Measurements from ENCODE around the gene SIRT2. TPM values are rescaled to one million over a fixed set of nuclear protein-coding genes. Genes with fewer than 3 reads are reported as not detected.

The SIRT2 gene
- 25.5 and 26.1 TPM in 2 replicates for polyA plus RNA-seq (2013)

- Histone ChIP-seq H2BK12ac (ENCODE audit: low read length) (no peak within 1 kb of the TSS), H3K4me1 (ENCODE audit: control insufficient read depth in 1 of 2, insufficient read depth in 2 of 2, low read length in 2 of 2) (peaks cover 0 to 7% of the 10 kb centered on the region in 2 experiments), H3K79me2 (ENCODE audit: control insufficient read depth, insufficient read depth, low read length, poor library complexity) (peaks cover 2% of the 10 kb centered on the region), H3K9me3 (ENCODE audit: insufficient read depth, low read depth, low read length) (peaks cover 2% of the 10 kb centered on the region), H3K27me3 (ENCODE audit: insufficient read depth, low read length) (no peaks in the 10 kb centered on the region), H4K91ac (ENCODE audit: low read depth, low read length) (peak within 1 kb of the TSS; percentile 71), H2AK5ac (ENCODE audit: low read length) (no peak within 1 kb of the TSS), H2BK120ac (ENCODE audit: insufficient read depth, low read length, poor library complexity) (peak within 1 kb of the TSS; percentile 84), H3K27ac (ENCODE audit: low read depth, low read length) (peak within 1 kb of the TSS; percentile 53), H4K8ac (ENCODE audit: low read depth, low read length) (peak within 1 kb of the TSS; percentile 92), H2BK5ac (ENCODE audit: low read depth, low read length, poor library complexity) (peak within 1 kb of the TSS; percentile 58), H3K4me2 (ENCODE audit: low read length) (peak within 1 kb of the TSS; percentile 95), H3K4me3 (ENCODE audit: low read depth, low read length) (peak within 1 kb of the TSS; percentile 94), H2AFZ (ENCODE audit: insufficient read depth, low read length, poor library complexity) (peak within 1 kb of the TSS; percentile 85), H3K36me3 (ENCODE audit: control insufficient read depth in 1 of 2, insufficient read depth in 2 of 2, low read length in 2 of 2) (no peaks in the 10 kb centered on the region), H3K23ac (ENCODE audit: low read length) (no peak within 1 kb of the TSS), H4K12ac (ENCODE audit: low read depth, low read length) (peak within 1 kb of the TSS; percentile 67), H3K4ac (ENCODE audit: low read depth, low read length) (peak within 1 kb of the TSS; percentile 29), H3K18ac (ENCODE audit: low read length) (peak within 1 kb of the TSS; percentile 91), H3K9ac (ENCODE audit: low read length) (peak within 1 kb of the TSS; percentile 63), H3K79me1 (ENCODE audit: low read length) (peaks cover 2% of the 10 kb centered on the region), H3K14ac (ENCODE audit: low read length) (peak within 1 kb of the TSS; percentile 81)
- peak; percentile 98 for DNase-seq
- no CpG with 5 or more reads among the region's 64 CpGs for WGBS (ENCODE audit: extremely low coverage, insufficient coverage, insufficient read length)
These were observed at the start of gene SIRT2, which contains the start of gene NFKBIB for GRCh38 chr19:38899447-38900201. Gene SIRT2 (minus strand): TSS chr19:38899618. CDS start chr19:38899521, 97 bp downstream. Gene NFKBIB (plus strand): TSS chr19:38899969. CDS start chr19:38900033, 64 bp downstream.

GRCh38 chr19:38946229-38947010, 47.0 kb upstream of the SIRT2 start:
- Histone ChIP-seq H3K27me3 (ENCODE audit: insufficient read depth, low read length) (no peaks in the 10 kb centered on the region), H4K12ac (ENCODE audit: low read depth, low read length) (no peak overlapping the region), H3K79me2 (ENCODE audit: control insufficient read depth, insufficient read depth, low read length, poor library complexity) (no peaks in the 10 kb centered on the region), H3K27ac (ENCODE audit: low read depth, low read length) (no peak overlapping the region), H3K9ac (ENCODE audit: low read length) (no peak overlapping the region), H2AFZ (ENCODE audit: insufficient read depth, low read length, poor library complexity) (no peak overlapping the region), H3K36me3 (ENCODE audit: control insufficient read depth in 1 of 2, insufficient read depth in 2 of 2, low read length in 2 of 2) (peaks cover 0 to 4% of the 10 kb centered on the region in 2 experiments), H3K4ac (ENCODE audit: low read depth, low read length) (no peak overlapping the region), H3K9me3 (ENCODE audit: insufficient read depth, low read depth, low read length) (peaks cover 3% of the 10 kb centered on the region), H2AK5ac (ENCODE audit: low read length) (no peak overlapping the region), H3K79me1 (ENCODE audit: low read length) (no peaks in the 10 kb centered on the region), H2BK12ac (ENCODE audit: low read length) (no peak overlapping the region), H4K91ac (ENCODE audit: low read depth, low read length) (no peak overlapping the region), H3K4me1 (ENCODE audit: control insufficient read depth in 1 of 2, insufficient read depth in 2 of 2, low read length in 2 of 2) (peaks cover 0 to 5% of the 10 kb centered on the region in 2 experiments), H3K4me3 (ENCODE audit: low read depth, low read length) (no peak overlapping the region), H3K18ac (ENCODE audit: low read length) (no peak overlapping the region), H2BK5ac (ENCODE audit: low read depth, low read length, poor library complexity) (no peak overlapping the region), H3K23ac (ENCODE audit: low read length) (no peak overlapping the region), H3K4me2 (ENCODE audit: low read length) (no peak overlapping the region), H4K8ac (ENCODE audit: low read depth, low read length) (no peak overlapping the region), H2BK120ac (ENCODE audit: insufficient read depth, low read length, poor library complexity) (no peak overlapping the region), H3K14ac (ENCODE audit: low read length) (no peak overlapping the region)
- no CpG with 5 or more reads among the region's 11 CpGs for WGBS (ENCODE audit: extremely low coverage, insufficient coverage, insufficient read length)
- DNase-seq: no peak

GRCh38 chr19:38945562-38946228, 46.3 kb upstream of the SIRT2 start:
- H3K4me1 ChIP-seq (ENCODE audit: control insufficient read depth in 1 of 2, insufficient read depth in 2 of 2, low read length in 2 of 2): peaks cover 0 to 5% of the 10 kb centered on the region in 2 experiments
- no peaks in the 10 kb centered on the region for H3K79me1 ChIP-seq (ENCODE audit: low read length)
- no peak overlapping the region for H3K23ac ChIP-seq (ENCODE audit: low read length)
- H4K91ac ChIP-seq (ENCODE audit: low read depth, low read length): no peak overlapping the region
- no peak overlapping the region for H2BK120ac ChIP-seq (ENCODE audit: insufficient read depth, low read length, poor library complexity)
- no peak overlapping the region for H3K14ac ChIP-seq (ENCODE audit: low read length)
- no peak overlapping the region for H2AFZ ChIP-seq (ENCODE audit: insufficient read depth, low read length, poor library complexity)
- no peak overlapping the region for H3K18ac ChIP-seq (ENCODE audit: low read length)
- no peak overlapping the region for H2BK12ac ChIP-seq (ENCODE audit: low read length)
- no peak overlapping the region for H2BK5ac ChIP-seq (ENCODE audit: low read depth, low read length, poor library complexity)
- no peak overlapping the region for H3K4ac ChIP-seq (ENCODE audit: low read depth, low read length)
- no peak overlapping the region for H3K9ac ChIP-seq (ENCODE audit: low read length)
- H3K4me3 ChIP-seq (ENCODE audit: low read depth, low read length): no peak overlapping the region
- no CpG with 5 or more reads among the region's 3 CpGs for WGBS (ENCODE audit: extremely low coverage, insufficient coverage, insufficient read length)
- H3K4me2 ChIP-seq (ENCODE audit: low read length): no peak overlapping the region
- no peak overlapping the region for H4K12ac ChIP-seq (ENCODE audit: low read depth, low read length)
- H3K27ac ChIP-seq (ENCODE audit: low read depth, low read length): no peak overlapping the region
- H4K8ac ChIP-seq (ENCODE audit: low read depth, low read length): no peak overlapping the region
- H3K79me2 ChIP-seq (ENCODE audit: control insufficient read depth, insufficient read depth, low read length, poor library complexity): no peaks in the 10 kb centered on the region
- no peak overlapping the region for H2AK5ac ChIP-seq (ENCODE audit: low read length)
- H3K27me3 ChIP-seq (ENCODE audit: insufficient read depth, low read length): no peaks in the 10 kb centered on the region
- no peak for DNase-seq
- peaks cover 3% of the 10 kb centered on the region for H3K9me3 ChIP-seq (ENCODE audit: insufficient read depth, low read depth, low read length)
- H3K36me3 ChIP-seq (ENCODE audit: control insufficient read depth in 1 of 2, insufficient read depth in 2 of 2, low read length in 2 of 2): peaks cover 0 to 4% of the 10 kb centered on the region in 2 experiments

- no peak overlapping the region for H4K8ac ChIP-seq (ENCODE audit: low read depth, low read length)
- no peak overlapping the region for H3K4ac ChIP-seq (ENCODE audit: low read depth, low read length)
- no peak overlapping the region for H2BK120ac ChIP-seq (ENCODE audit: insufficient read depth, low read length, poor library complexity)
- no peaks in the 10 kb centered on the region for H3K27me3 ChIP-seq (ENCODE audit: insufficient read depth, low read length)
- no peak overlapping the region for H4K91ac ChIP-seq (ENCODE audit: low read depth, low read length)
- H3K27ac ChIP-seq (ENCODE audit: low read depth, low read length): no peak overlapping the region
- peaks cover 0 to 3% of the 10 kb centered on the region in 2 experiments for H3K4me1 ChIP-seq (ENCODE audit: control insufficient read depth in 1 of 2, insufficient read depth in 2 of 2, low read length in 2 of 2)
- no peak overlapping the region for H3K9ac ChIP-seq (ENCODE audit: low read length)
- H3K23ac ChIP-seq (ENCODE audit: low read length): no peak overlapping the region
- no peak overlapping the region for H2AFZ ChIP-seq (ENCODE audit: insufficient read depth, low read length, poor library complexity)
- no peak overlapping the region for H2BK12ac ChIP-seq (ENCODE audit: low read length)
- H3K79me2 ChIP-seq (ENCODE audit: control insufficient read depth, insufficient read depth, low read length, poor library complexity): no peaks in the 10 kb centered on the region
- no peak overlapping the region for H2AK5ac ChIP-seq (ENCODE audit: low read length)
- no peak overlapping the region for H3K14ac ChIP-seq (ENCODE audit: low read length)
- H3K4me2 ChIP-seq (ENCODE audit: low read length): no peak overlapping the region
- DNase-seq: no peak
- H3K36me3 ChIP-seq (ENCODE audit: control insufficient read depth in 1 of 2, insufficient read depth in 2 of 2, low read length in 2 of 2): peaks cover 0 to 4% of the 10 kb centered on the region in 2 experiments
- no peak overlapping the region for H4K12ac ChIP-seq (ENCODE audit: low read depth, low read length)
- no peak overlapping the region for H3K18ac ChIP-seq (ENCODE audit: low read length)
- no peak overlapping the region for H3K4me3 ChIP-seq (ENCODE audit: low read depth, low read length)
- H3K79me1 ChIP-seq (ENCODE audit: low read length): no peaks in the 10 kb centered on the region
- H3K9me3 ChIP-seq (ENCODE audit: insufficient read depth, low read depth, low read length): peaks cover 2% of the 10 kb centered on the region
- WGBS (ENCODE audit: extremely low coverage, insufficient coverage, insufficient read length): no CpG with 5 or more reads among the region's 12 CpGs
- no peak overlapping the region for H2BK5ac ChIP-seq (ENCODE audit: low read depth, low read length, poor library complexity)
These were observed 45.6 kb upstream of the SIRT2 start for GRCh38 chr19:38944981-38945506.

Data from trophoblast cell (in vitro differentiated cells and primary cell).